ENCODE results near the gene FTSJ3. TPM values are rescaled to one million over a fixed set of nuclear protein-coding genes. Genes with fewer than 3 reads are reported as not detected.
"Not testable (repeated sequence)": the region's sequence is repeated elsewhere in the genome, so short reads cannot be mapped to it uniquely, and the experiment has no call there.

The FTSJ3 gene
- total and polyA plus RNA-seq, 2 experiments from 2014 or later, result 28.5 to 30.0 TPM

- not testable (repeated sequence) for H3K27me3 ChIP-seq; H3K4me1 ChIP-seq (ENCODE audit: insufficient read depth); H3K4me3 ChIP-seq; H2AFZ ChIP-seq; H3K9me2 ChIP-seq (replicated peaks; ENCODE audit: insufficient read depth); DNase-seq (ENCODE audit: low spot score); H3K4me2 ChIP-seq; H3K9me3 ChIP-seq (ENCODE audit: low read depth); H4K20me1 ChIP-seq (ENCODE audit: insufficient read depth, poor library complexity, severe bottlenecking); H3K79me2 ChIP-seq; H3K36me3 ChIP-seq (replicated peaks; ENCODE audit: insufficient read depth, low read depth); H3K27ac ChIP-seq
- 46% methylated on average over 9 of the region's 9 CpGs for WGBS (ENCODE audit: low lambda C conversion rate, missing lambda C conversion rate)
- TF ChIP-seq, protein P1, sequence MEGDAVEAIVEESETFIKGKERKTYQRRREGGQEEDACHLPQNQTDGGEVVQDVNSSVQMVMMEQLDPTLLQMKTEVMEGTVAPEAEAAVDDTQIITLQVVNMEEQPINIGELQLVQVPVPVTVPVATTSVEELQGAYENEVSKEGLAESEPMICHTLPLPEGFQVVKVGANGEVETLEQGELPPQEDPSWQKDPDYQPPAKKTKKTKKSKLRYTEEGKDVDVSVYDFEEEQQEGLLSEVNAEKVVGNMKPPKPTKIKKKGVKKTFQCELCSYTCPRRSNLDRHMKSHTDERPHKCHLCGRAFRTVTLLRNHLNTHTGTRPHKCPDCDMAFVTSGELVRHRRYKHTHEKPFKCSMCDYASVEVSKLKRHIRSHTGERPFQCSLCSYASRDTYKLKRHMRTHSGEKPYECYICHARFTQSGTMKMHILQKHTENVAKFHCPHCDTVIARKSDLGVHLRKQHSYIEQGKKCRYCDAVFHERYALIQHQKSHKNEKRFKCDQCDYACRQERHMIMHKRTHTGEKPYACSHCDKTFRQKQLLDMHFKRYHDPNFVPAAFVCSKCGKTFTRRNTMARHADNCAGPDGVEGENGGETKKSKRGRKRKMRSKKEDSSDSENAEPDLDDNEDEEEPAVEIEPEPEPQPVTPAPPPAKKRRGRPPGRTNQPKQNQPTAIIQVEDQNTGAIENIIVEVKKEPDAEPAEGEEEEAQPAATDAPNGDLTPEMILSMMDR (IDR thresholded peaks at IDR 0.05; ENCODE audit: poor library complexity), result peak; percentile 20
These were observed 42.2 kb upstream of the FTSJ3 start for GRCh38 chr17:63869491-63870291.

DNA sequence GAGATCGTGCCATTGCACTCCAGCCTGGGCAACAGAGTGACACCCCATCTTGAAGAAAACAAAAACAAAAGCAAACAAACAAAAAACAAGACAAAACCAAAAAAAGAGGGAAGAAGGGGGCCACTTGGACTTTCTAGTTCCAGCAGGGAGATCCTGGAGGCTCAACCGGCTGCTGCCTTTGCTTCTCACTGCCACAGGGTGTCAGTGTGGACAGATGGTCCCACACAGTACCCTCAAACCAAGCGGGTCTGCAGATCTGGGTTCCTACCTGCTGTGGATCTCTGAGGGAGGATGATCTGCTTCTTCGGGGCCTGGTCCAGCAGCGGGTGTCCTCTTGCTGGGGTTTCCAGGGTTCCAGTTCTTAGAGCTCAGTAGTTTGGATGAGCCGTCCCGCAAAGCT lies 39.2 kb upstream of the FTSJ3 start:
- H2AFZ ChIP-seq; H3K4me2 ChIP-seq; H3K4me1 ChIP-seq (ENCODE audit: insufficient read depth); H4K20me1 ChIP-seq (ENCODE audit: insufficient read depth, poor library complexity, severe bottlenecking); H3K36me3 ChIP-seq (replicated peaks; ENCODE audit: insufficient read depth, low read depth); H3K27ac ChIP-seq; H3K9me3 ChIP-seq (ENCODE audit: low read depth); H3K27me3 ChIP-seq; H3K79me2 ChIP-seq; H3K4me3 ChIP-seq; H3K9me2 ChIP-seq (replicated peaks; ENCODE audit: insufficient read depth): not testable (repeated sequence)
- WGBS (ENCODE audit: low lambda C conversion rate, missing lambda C conversion rate), result 78% methylated on average over 7 of the region's 7 CpGs
- peak; percentile 19 for DNase-seq (ENCODE audit: low spot score)

DNA sequence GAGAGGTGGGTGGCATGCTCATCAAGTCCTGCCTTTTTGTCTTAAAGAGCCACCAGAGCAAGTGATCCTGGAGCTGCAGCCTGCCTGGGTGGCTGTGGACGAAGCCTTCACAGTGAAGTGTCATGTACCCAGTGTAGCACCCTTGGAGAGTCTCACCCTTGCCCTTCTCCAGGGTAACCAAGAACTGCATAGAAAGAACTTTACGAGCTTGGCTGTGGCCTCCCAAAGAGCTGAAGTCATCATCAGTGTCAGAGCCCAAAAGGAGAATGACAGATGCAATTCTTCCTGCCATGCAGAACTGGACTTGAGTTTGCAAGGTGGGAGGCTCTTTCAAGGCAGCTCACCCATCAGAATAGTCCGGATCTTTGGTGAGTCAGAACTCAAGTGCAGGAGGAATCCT lies 31.8 kb upstream of the FTSJ3 start:
- DNase-seq (ENCODE audit: low spot score), result no peak
- Histone ChIP-seq H3K9me2 (replicated peaks; ENCODE audit: insufficient read depth) (no peaks in the 10 kb centered on the region), H4K20me1 (ENCODE audit: insufficient read depth, poor library complexity, severe bottlenecking) (no peaks in the 10 kb centered on the region), H3K36me3 (replicated peaks; ENCODE audit: insufficient read depth, low read depth) (no peaks in the 10 kb centered on the region), H3K27ac (no peak overlapping the region), H3K4me1 (ENCODE audit: insufficient read depth) (no peaks in the 10 kb centered on the region), H3K4me2 (no peak overlapping the region), H3K79me2 (no peaks in the 10 kb centered on the region), H3K27me3 (no peaks in the 10 kb centered on the region), H3K9me3 (ENCODE audit: low read depth) (no peaks in the 10 kb centered on the region), H3K4me3 (no peak overlapping the region), H2AFZ (no peak overlapping the region)
- 93% methylated on average over 3 of the region's 3 CpGs for WGBS (ENCODE audit: low lambda C conversion rate, missing lambda C conversion rate)
- TF ChIP-seq EZH2 (IDR thresholded peaks at IDR 0.05; ENCODE audit: borderline replicate concordance), result no peak
- TF ChIP-seq, protein P1 (IDR thresholded peaks at IDR 0.05; ENCODE audit: poor library complexity), result no peak
- TF ChIP-seq EZH2phosphoT487 (IDR thresholded peaks at IDR 0.05; ENCODE audit: low read depth, severe bottlenecking, unreplicated experiment), result no peak

GRCh38 chr17:63856425-63856824 lies 29.0 kb upstream of the FTSJ3 start:
- not testable (repeated sequence) for H3K27me3 ChIP-seq; H3K4me1 ChIP-seq (ENCODE audit: insufficient read depth); H3K36me3 ChIP-seq (replicated peaks; ENCODE audit: insufficient read depth, low read depth); H3K9me2 ChIP-seq (replicated peaks; ENCODE audit: insufficient read depth); H3K79me2 ChIP-seq; H2AFZ ChIP-seq; H3K4me3 ChIP-seq; H3K4me2 ChIP-seq; H3K9me3 ChIP-seq (ENCODE audit: low read depth); DNase-seq (ENCODE audit: low spot score); H4K20me1 ChIP-seq (ENCODE audit: insufficient read depth, poor library complexity, severe bottlenecking); H3K27ac ChIP-seq
- WGBS (ENCODE audit: low lambda C conversion rate, missing lambda C conversion rate), result 92% methylated on average over 8 of the region's 8 CpGs
